ENCODE results near the gene CTSZ. TPM values are rescaled to one million over a fixed set of nuclear protein-coding genes. Genes with fewer than 3 reads are reported as not detected.
"Not testable (repeated sequence)": the region's sequence is repeated elsewhere in the genome, so short reads cannot be mapped to it uniquely, and the experiment has no call there.

The CTSZ gene
- not detected for polyA plus RNA-seq (2012; ENCODE audit: insufficient read depth, insufficient read length)

- no peak for DNase-seq (ENCODE audit: low read depth, low spot score)
- no peak within 1 kb of the TSS for H3K4me3 ChIP-seq (ENCODE audit: low read length)
These were observed at the start of gene CTSZ for GRCh38 chr20:59006864-59007664. Gene CTSZ, minus strand, starts transcription at chr20:59007254. Its CDS starts 126 bp downstream, at chr20:59007128.

GRCh38 chr20:59055302-59055701, 48.2 kb upstream of the CTSZ start:
- H3K4me3 ChIP-seq (ENCODE audit: low read length) = no peak overlapping the region
- no peak for DNase-seq (ENCODE audit: low read depth, low spot score)

GRCh38 chr20:59051666-59052185, 44.7 kb upstream of the CTSZ start:
- no peak for DNase-seq (ENCODE audit: low read depth, low spot score)
- no peak overlapping the region for H3K4me3 ChIP-seq (ENCODE audit: low read length)

GRCh38 chr20:59050437-59050836, 43.4 kb upstream of the CTSZ start:
- H3K4me3 ChIP-seq (ENCODE audit: low read length) = no peak overlapping the region
- DNase-seq (ENCODE audit: low read depth, low spot score) = no peak

- no peak overlapping the region for H3K4me3 ChIP-seq (ENCODE audit: low read length)
- DNase-seq (ENCODE audit: low read depth, low spot score) = no peak
These were observed 41.6 kb upstream of the CTSZ start for GRCh38 chr20:59048681-59049030.

- H3K4me3 ChIP-seq (ENCODE audit: low read length) = no peak overlapping the region
- no peak for DNase-seq (ENCODE audit: low read depth, low spot score)
These were observed 41.1 kb upstream of the CTSZ start for GRCh38 chr20:59047938-59048680.

GRCh38 chr20:59046862-59047261, 39.8 kb upstream of the CTSZ start:
- H3K4me3 ChIP-seq (ENCODE audit: low read length) = no peak overlapping the region
- no peak for DNase-seq (ENCODE audit: low read depth, low spot score)

- H3K4me3 ChIP-seq (ENCODE audit: low read length) = no peak overlapping the region
- no peak for DNase-seq (ENCODE audit: low read depth, low spot score)
These were observed 37.7 kb upstream of the CTSZ start for GRCh38 chr20:59044796-59045195.

GRCh38 chr20:59044295-59044694, 37.2 kb upstream of the CTSZ start:
- DNase-seq (ENCODE audit: low read depth, low spot score) = no peak
- no peak overlapping the region for H3K4me3 ChIP-seq (ENCODE audit: low read length)

- no peak for DNase-seq (ENCODE audit: low read depth, low spot score)
- no peak overlapping the region; the same call in 1 of the 2 replicates for H3K4me3 ChIP-seq (ENCODE audit: low read length)
These were observed 36.6 kb upstream of the CTSZ start for GRCh38 chr20:59043698-59044097.

GRCh38 chr20:59042796-59043631, 36.0 kb upstream of the CTSZ start:
- peak; percentile 81 for DNase-seq (ENCODE audit: low read depth, low spot score)
- peak overlapping the region; percentile 83 for H3K4me3 ChIP-seq (ENCODE audit: low read length)

- DNase-seq (ENCODE audit: low read depth, low spot score) = no peak
These were observed 35.2 kb upstream of the CTSZ start, which contains the start of gene PRELID3B for GRCh38 chr20:59042151-59042795. Gene PRELID3B, minus strand, starts transcription at chr20:59042786. Its CDS starts 56 bp downstream, at chr20:59042730.

GRCh38 chr20:59041487-59041886, 34.4 kb upstream of the CTSZ start:
- peak overlapping the region; percentile 83 for H3K4me3 ChIP-seq (ENCODE audit: low read length)
- not testable (repeated sequence) for DNase-seq (ENCODE audit: low read depth, low spot score)

More at GRCh38 chr20:59042151-59042795, 35.2 kb upstream of the CTSZ start, which contains the start of gene PRELID3B:
- peak within 1 kb of the TSS; percentile 83 for H3K4me3 ChIP-seq (ENCODE audit: low read length)

- DNase-seq (ENCODE audit: low read depth, low spot score) = no peak
- no peak overlapping the region; the same call in 1 of the 2 replicates for H3K4me3 ChIP-seq (ENCODE audit: low read length)
These were observed 33.6 kb upstream of the CTSZ start for GRCh38 chr20:59040667-59041066.

GRCh38 chr20:59039233-59039632, 32.2 kb upstream of the CTSZ start:
- DNase-seq (ENCODE audit: low read depth, low spot score) = peak; percentile 16
- no peak overlapping the region for H3K4me3 ChIP-seq (ENCODE audit: low read length)

GRCh38 chr20:59037386-59037785, 30.3 kb upstream of the CTSZ start:
- H3K4me3 ChIP-seq (ENCODE audit: low read length) = no peak overlapping the region
- no peak for DNase-seq (ENCODE audit: low read depth, low spot score)

- no peak for DNase-seq (ENCODE audit: low read depth, low spot score)
- H3K4me3 ChIP-seq (ENCODE audit: low read length) = no peak overlapping the region
These were observed 28.3 kb upstream of the CTSZ start for GRCh38 chr20:59035381-59035780.

- H3K4me3 ChIP-seq (ENCODE audit: low read length) = no peak overlapping the region
- no peak for DNase-seq (ENCODE audit: low read depth, low spot score)
These were observed 26.6 kb upstream of the CTSZ start for GRCh38 chr20:59033616-59034165.
